Activated CD4-positive, alpha-beta memory T cell treated with anti-CD3 and anti-CD28 coated beads, Interleukin-2, amount 10 ng/mL, durations not matched to agents 7 days and 5 days (primary cell): Measurements from ENCODE around the gene MCL1. TPM values are rescaled to one million over a fixed set of nuclear protein-coding genes. Genes with fewer than 3 reads are reported as not detected.

ENCODE experiments used
- total RNA-seq, 2 experiments: library from RNA; stranded (reverse); gene quantifications; one replicate each; pipeline ENCODE4 v1.2.3, GENCODE V29; 2021

The MCL1 gene
- total RNA-seq, 2 experiments from 2014 or later, result 470 to 472 TPM

Other genes with a start within 250 kb of the MCL1 start
- gene RPRD2, start 215.5 kb downstream of the MCL1 start, total RNA-seq, result 10 to 100 TPM; 33.6 to 35.0 TPM
- gene TARS2, start 92.2 kb downstream of the MCL1 start, total RNA-seq, result 10 to 100 TPM; 37.2 to 38.8 TPM
- 1 to 10 TPM; 2.4 to 3.8 TPM for gene ECM1, start 71.5 kb downstream of the MCL1 start, total RNA-seq
- gene FALEC, start 63.9 kb downstream of the MCL1 start, total RNA-seq, result not detected
- gene ADAMTSL4, start 30.2 kb downstream of the MCL1 start, total RNA-seq, result 1 to 10 TPM; 1.4 to 1.6 TPM
- gene ENSA, start 50.0 kb upstream of the MCL1 start, total RNA-seq, result 100 to 1,000 TPM; 221 to 223 TPM
- 10 to 100 TPM; 24.8 to 26.5 TPM for gene GOLPH3L, start 117.5 kb upstream of the MCL1 start, total RNA-seq
- under 1 TPM in 1 of 2 experiments, not detected in 1; 0.30 TPM for gene HORMAD1, start 141.3 kb upstream of the MCL1 start, total RNA-seq
- gene CTSS, start 186.2 kb upstream of the MCL1 start, total RNA-seq, result 100 to 1,000 TPM; 123 to 127 TPM
- gene CTSK, start 228.7 kb upstream of the MCL1 start, total RNA-seq, result 1 to 10 TPM; 5.3 to 5.4 TPM